Glomerular visceral epithelial cell (primary cell): ENCODE results near the gene COL26A1.

Experiments used
- DNase-seq: peaks from one replicate; pipeline ENCODE4 v3.0.0-alpha.2; 2016; ENCODE audit errors: extremely low spot score

Gene COL26A1

GRCh38 chr7:101565601-101566209, 203.0 kb downstream of the COL26A1 start:
- no peak for DNase-seq

GRCh38 chr7:101567230-101567629, 204.6 kb downstream of the COL26A1 start:
- no peak for DNase-seq

- no peak for DNase-seq
Observed at GRCh38 chr7:101572156-101572555, 209.5 kb downstream of the COL26A1 start.

- DNase-seq = no peak
Observed at GRCh38 chr7:101575168-101575567, 212.5 kb downstream of the COL26A1 start.

- DNase-seq = no peak
Observed at GRCh38 chr7:101575721-101576120, 213.0 kb downstream of the COL26A1 start.

GRCh38 chr7:101576998-101577397, 214.3 kb downstream of the COL26A1 start:
- no peak for DNase-seq

GRCh38 chr7:101578552-101578951, 215.9 kb downstream of the COL26A1 start:
- no peak for DNase-seq

GRCh38 chr7:101580596-101580995, 217.9 kb downstream of the COL26A1 start:
- DNase-seq = no peak

GRCh38 chr7:101581891-101582290, 219.2 kb downstream of the COL26A1 start:
- no peak for DNase-seq

GRCh38 chr7:101582971-101583370, 220.3 kb downstream of the COL26A1 start:
- no peak for DNase-seq

GRCh38 chr7:101586078-101586905, 223.6 kb downstream of the COL26A1 start:
- DNase-seq = no peak

- no peak for DNase-seq
Observed at GRCh38 chr7:101586906-101587677, 224.4 kb downstream of the COL26A1 start.

GRCh38 chr7:101588131-101588935, 225.7 kb downstream of the COL26A1 start:
- no peak for DNase-seq

GRCh38 chr7:101589052-101589451, 226.4 kb downstream of the COL26A1 start:
- no peak for DNase-seq

- no peak for DNase-seq
Observed at GRCh38 chr7:101589976-101590662, 227.4 kb downstream of the COL26A1 start.

- DNase-seq = no peak
Observed at GRCh38 chr7:101590663-101591435, 228.2 kb downstream of the COL26A1 start.

GRCh38 chr7:101591504-101591903, 228.8 kb downstream of the COL26A1 start:
- DNase-seq = no peak

- DNase-seq = no peak
Observed at GRCh38 chr7:101593556-101593955, 230.9 kb downstream of the COL26A1 start.

GRCh38 chr7:101594790-101595189, 232.1 kb downstream of the COL26A1 start:
- DNase-seq = no peak

- no peak for DNase-seq
Observed at GRCh38 chr7:101595246-101595645, 232.6 kb downstream of the COL26A1 start.
